Endodermal cell (in vitro differentiated cells): Measurements from ENCODE around the gene DOCK4. TPM values are rescaled to one million over a fixed set of nuclear protein-coding genes. Genes with fewer than 3 reads are reported as not detected.

ENCODE experiments used
- DNase-seq: peaks from one replicate; pipeline ENCODE4 v3.0.0-alpha.2; 2017
- H3K27ac ChIP-seq: 2 replicates; pipeline ENCODE4 v1.5.1; 2013; ENCODE audit warnings: mild to moderate bottlenecking, low read depth, low read length, moderate library complexity
- H3K27me3 ChIP-seq: 2 replicates; pipeline ENCODE4 v1.6.1; 2013; ENCODE audit warnings: mild to moderate bottlenecking, low read length, moderate library complexity; ENCODE audit not compliant: insufficient read depth, control insufficient read depth, poor library complexity, severe bottlenecking
- H3K36me3 ChIP-seq: 2 replicates; pipeline ENCODE4 v1.7.0; 2013; ENCODE audit warnings: mild to moderate bottlenecking, low read length, moderate library complexity; ENCODE audit not compliant: control insufficient read depth, insufficient read depth
- H3K4me1 ChIP-seq: one replicate; pipeline ENCODE4 v1.7.0; 2013; ENCODE audit warnings: low read length; ENCODE audit not compliant: control insufficient read depth, insufficient read depth
- H3K4me3 ChIP-seq: 2 replicates; pipeline ENCODE4 v1.5.1; 2013; ENCODE audit warnings: mild to moderate bottlenecking, low read length, moderate library complexity
- H3K9ac ChIP-seq: 2 replicates; pipeline ENCODE4 v1.6.1; 2013; ENCODE audit warnings: mild to moderate bottlenecking, low read length, moderate library complexity; ENCODE audit not compliant: poor library complexity, severe bottlenecking; ENCODE audit errors: extremely low read depth
- H3K9me3 ChIP-seq: 2 replicates; pipeline ENCODE4 v1.6.1; 2013; ENCODE audit warnings: mild to moderate bottlenecking, low read length, moderate library complexity; ENCODE audit not compliant: control insufficient read depth
- H3K27ac Mint-ChIP-seq: 2 replicates; pipeline ENCODE4 v1.8.0; 2020; ENCODE audit warnings: mixed read lengths
- H3K27me3 Mint-ChIP-seq: 2 replicates; pipeline ENCODE4 v1.8.0; 2021; ENCODE audit warnings: mild to moderate bottlenecking, mixed read lengths; ENCODE audit not compliant: insufficient read depth
- H3K36me3 Mint-ChIP-seq: 2 replicates; pipeline ENCODE4 v1.8.0; 2020; ENCODE audit warnings: low read depth, mixed read lengths
- H3K4me1 Mint-ChIP-seq: 2 replicates; pipeline ENCODE4 v1.8.0; 2020; ENCODE audit warnings: mixed read lengths
- H3K4me3 Mint-ChIP-seq: 2 replicates; pipeline ENCODE4 v1.8.0; 2020; ENCODE audit warnings: mild to moderate bottlenecking, moderate library complexity, mixed read lengths
- H3K9me3 Mint-ChIP-seq: 2 replicates; pipeline ENCODE4 v1.8.0; 2020; ENCODE audit warnings: mild to moderate bottlenecking, mixed read lengths
- WGBS, 2 experiments: methylation state at CpG; one replicate each; pipeline versions ENCODE4 v1.1.5 to v1.1.7; 2013; ENCODE audit warnings: missing lambda C conversion rate in 2 of 2, mixed read lengths in 1 of 2; ENCODE audit not compliant: insufficient coverage in 1 of 2, insufficient read length in 1 of 2; 5-methylcytosine and 5-hydroxymethylcytosine counted together
- total RNA-seq, 2 donors: library from RNA; stranded (reverse); fragmentation: NEBNext Ultra II Directional in 1 of 2; extraction: Animal tissue kit (Norgen Biotek cat#: 25700) in 1 of 2; gene quantifications; 2 replicates in 1 of 2; 3 replicates in 1 of 2; pipeline ENCODE4 v1.2.1, GENCODE V29; 2021
- TF ChIP-seq, protein P1 (sequence below): fragments of 200-600 bp; sonication (generic); conservative IDR thresholded peaks from 2 replicates; pipeline ENCODE4 v1.5.0; 2021; ENCODE audit warnings: antibody characterized with exemption, mild to moderate bottlenecking

The DOCK4 gene
- total RNA-seq, 2 donors from 2014 or later, result 11.2 to 15.3 TPM

DNA sequence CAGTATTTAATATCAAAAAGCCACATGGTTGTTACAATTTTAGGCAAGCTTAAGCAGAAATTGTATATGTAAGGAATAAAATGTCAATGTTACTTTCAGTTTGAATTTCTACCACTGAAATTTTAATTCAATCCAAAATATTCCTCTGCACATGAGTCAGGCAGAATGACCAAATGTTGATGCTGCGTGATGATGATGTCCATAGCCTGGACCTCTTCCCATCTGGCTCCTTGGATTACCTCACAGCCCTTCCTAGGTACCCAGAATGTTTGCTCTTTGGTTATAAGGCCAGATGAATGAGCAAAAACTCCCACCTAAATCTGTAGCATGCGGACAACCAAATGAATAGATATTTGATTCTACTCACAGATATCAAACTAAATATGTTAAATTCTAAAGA, 385.6 kb downstream of the DOCK4 start:
- no peak for DNase-seq
- no peaks in the 10 kb centered on the region for H3K9me3 ChIP-seq
- H3K36me3 ChIP-seq, result no peaks in the 10 kb centered on the region
- no peaks in the 10 kb centered on the region for H3K27me3 ChIP-seq
- Mint-ChIP-seq H3K4me1 (no peaks in the 10 kb centered on the region), H3K4me3 (no peak overlapping the region), H3K27me3 (no peaks in the 10 kb centered on the region), H3K27ac (no peak overlapping the region), H3K9me3 (no peaks in the 10 kb centered on the region), H3K36me3 (no peaks in the 10 kb centered on the region)
- no peaks in the 10 kb centered on the region for H3K4me1 ChIP-seq
- WGBS, 2 experiments, result 100% methylated on average over 2 of the region's 2 CpGs; no CpG with 5 or more reads in 1 of the 2 experiments
- TF ChIP-seq, protein P1, sequence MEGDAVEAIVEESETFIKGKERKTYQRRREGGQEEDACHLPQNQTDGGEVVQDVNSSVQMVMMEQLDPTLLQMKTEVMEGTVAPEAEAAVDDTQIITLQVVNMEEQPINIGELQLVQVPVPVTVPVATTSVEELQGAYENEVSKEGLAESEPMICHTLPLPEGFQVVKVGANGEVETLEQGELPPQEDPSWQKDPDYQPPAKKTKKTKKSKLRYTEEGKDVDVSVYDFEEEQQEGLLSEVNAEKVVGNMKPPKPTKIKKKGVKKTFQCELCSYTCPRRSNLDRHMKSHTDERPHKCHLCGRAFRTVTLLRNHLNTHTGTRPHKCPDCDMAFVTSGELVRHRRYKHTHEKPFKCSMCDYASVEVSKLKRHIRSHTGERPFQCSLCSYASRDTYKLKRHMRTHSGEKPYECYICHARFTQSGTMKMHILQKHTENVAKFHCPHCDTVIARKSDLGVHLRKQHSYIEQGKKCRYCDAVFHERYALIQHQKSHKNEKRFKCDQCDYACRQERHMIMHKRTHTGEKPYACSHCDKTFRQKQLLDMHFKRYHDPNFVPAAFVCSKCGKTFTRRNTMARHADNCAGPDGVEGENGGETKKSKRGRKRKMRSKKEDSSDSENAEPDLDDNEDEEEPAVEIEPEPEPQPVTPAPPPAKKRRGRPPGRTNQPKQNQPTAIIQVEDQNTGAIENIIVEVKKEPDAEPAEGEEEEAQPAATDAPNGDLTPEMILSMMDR, result no peak
- no peak overlapping the region for H3K4me3 ChIP-seq
- H3K27ac ChIP-seq, result no peak overlapping the region
- no peak overlapping the region for H3K9ac ChIP-seq

- WGBS, 2 experiments, result 92% methylated on average over 1 of the region's 1 CpG; no CpG with 5 or more reads in 1 of the 2 experiments
- Mint-ChIP-seq H3K9me3 (no peaks in the 10 kb centered on the region), H3K36me3 (no peaks in the 10 kb centered on the region), H3K4me1 (no peaks in the 10 kb centered on the region), H3K27me3 (no peaks in the 10 kb centered on the region), H3K4me3 (no peak overlapping the region), H3K27ac (no peak overlapping the region)
- Histone ChIP-seq H3K9ac (no peak overlapping the region), H3K4me1 (no peaks in the 10 kb centered on the region), H3K27ac (no peak overlapping the region), H3K4me3 (no peak overlapping the region), H3K36me3 (no peaks in the 10 kb centered on the region), H3K27me3 (no peaks in the 10 kb centered on the region), H3K9me3 (no peaks in the 10 kb centered on the region)
- DNase-seq, result no peak
- TF ChIP-seq, protein P1, result no peak
Measured at GRCh38 chr7:111820121-111820520, 386.1 kb downstream of the DOCK4 start.

- no peaks in the 10 kb centered on the region for H3K27me3 ChIP-seq
- Mint-ChIP-seq H3K4me1 (no peaks in the 10 kb centered on the region), H3K9me3 (no peaks in the 10 kb centered on the region), H3K27me3 (no peaks in the 10 kb centered on the region), H3K27ac (no peak overlapping the region), H3K4me3 (no peak overlapping the region), H3K36me3 (no peaks in the 10 kb centered on the region)
- H3K36me3 ChIP-seq, result no peaks in the 10 kb centered on the region
- no peak overlapping the region for H3K27ac ChIP-seq
- H3K4me1 ChIP-seq, result no peaks in the 10 kb centered on the region
- TF ChIP-seq, protein P1, result no peak
- WGBS, 2 experiments, result 92% methylated on average over 1 of the region's 1 CpG; no CpG with 5 or more reads in 1 of the 2 experiments
- no peak overlapping the region for H3K4me3 ChIP-seq
- DNase-seq, result no peak
- no peak overlapping the region for H3K9ac ChIP-seq
- no peaks in the 10 kb centered on the region for H3K9me3 ChIP-seq
Measured at GRCh38 chr7:111815354-111815753, 390.8 kb downstream of the DOCK4 start.
